ENCODE results near the gene GRK3.
A peak's percentile ranks its signal among the peaks of the same experiment; 100 is the strongest.
"Not testable (repeated sequence)": the region's sequence is repeated elsewhere in the genome, so short reads cannot be mapped to it uniquely, and the experiment has no call there.

GRK3 gene

GRCh38 chr22:25572708-25573171 lies 8.3 kb downstream of the GRK3 start:
- DNase-seq (ENCODE audit: low read depth): no peak

GRCh38 chr22:25573841-25574240 lies 9.4 kb downstream of the GRK3 start:
- no peak for DNase-seq (ENCODE audit: low read depth)

GRCh38 chr22:25574736-25575135 lies 10.3 kb downstream of the GRK3 start:
- no peak for DNase-seq (ENCODE audit: low read depth)

- DNase-seq (ENCODE audit: low read depth): not testable (repeated sequence)
Measured at GRCh38 chr22:25575674-25576392, 11.4 kb downstream of the GRK3 start.

- not testable (repeated sequence) for DNase-seq (ENCODE audit: low read depth)
Measured at GRCh38 chr22:25581452-25581851, 17.0 kb downstream of the GRK3 start.

GRCh38 chr22:25582946-25583345 lies 18.5 kb downstream of the GRK3 start:
- DNase-seq (ENCODE audit: low read depth): peak; percentile 34

GRCh38 chr22:25584993-25585392 lies 20.5 kb downstream of the GRK3 start:
- DNase-seq (ENCODE audit: low read depth): not testable (repeated sequence)

- DNase-seq (ENCODE audit: low read depth): not testable (repeated sequence)
Measured at GRCh38 chr22:25589664-25590063, 25.2 kb downstream of the GRK3 start.

GRCh38 chr22:25593323-25593722 lies 28.8 kb downstream of the GRK3 start:
- not testable (repeated sequence) for DNase-seq (ENCODE audit: low read depth)

- no peak for DNase-seq (ENCODE audit: low read depth)
Measured at GRCh38 chr22:25598609-25599008, 34.1 kb downstream of the GRK3 start.

- DNase-seq (ENCODE audit: low read depth): no peak
Measured at GRCh38 chr22:25602445-25602844, 38.0 kb downstream of the GRK3 start.

- no peak for DNase-seq (ENCODE audit: low read depth)
Measured at GRCh38 chr22:25602916-25603315, 38.4 kb downstream of the GRK3 start.

GRCh38 chr22:25605146-25605545 lies 40.7 kb downstream of the GRK3 start:
- DNase-seq (ENCODE audit: low read depth): not testable (repeated sequence)

- not testable (repeated sequence) for DNase-seq (ENCODE audit: low read depth)
Measured at GRCh38 chr22:25605565-25605964, 41.1 kb downstream of the GRK3 start.

- DNase-seq (ENCODE audit: low read depth): not testable (repeated sequence)
Measured at GRCh38 chr22:25611284-25611683, 46.8 kb downstream of the GRK3 start.

- not testable (repeated sequence) for DNase-seq (ENCODE audit: low read depth)
Measured at GRCh38 chr22:25613131-25613530, 48.7 kb downstream of the GRK3 start.

- not testable (repeated sequence) for DNase-seq (ENCODE audit: low read depth)
Measured at GRCh38 chr22:25613558-25613957, 49.1 kb downstream of the GRK3 start.

GRCh38 chr22:25614791-25615190 lies 50.3 kb downstream of the GRK3 start:
- not testable (repeated sequence) for DNase-seq (ENCODE audit: low read depth)

- no peak for DNase-seq (ENCODE audit: low read depth)
Measured at GRCh38 chr22:25621986-25622385, 57.5 kb downstream of the GRK3 start.

- no peak for DNase-seq (ENCODE audit: low read depth)
Measured at GRCh38 chr22:25623310-25623734, 58.8 kb downstream of the GRK3 start.

GRCh38 chr22:25623851-25624250 lies 59.4 kb downstream of the GRK3 start:
- DNase-seq (ENCODE audit: low read depth): no peak

- DNase-seq (ENCODE audit: low read depth): no peak
Measured at GRCh38 chr22:25624476-25624875, 60.0 kb downstream of the GRK3 start.

GRCh38 chr22:25625747-25626623 lies 61.5 kb downstream of the GRK3 start:
- not testable (repeated sequence) for DNase-seq (ENCODE audit: low read depth)
